OCI-LY3 (cell line): ENCODE data around the gene AZU1.

Experiments used
- H2AFZ ChIP-seq: fragments of 200-600, 300-600 bp; shearing (Covaris generic); 2 replicates; pipeline ENCODE4 v1.6.0; 2014; ENCODE audit warnings: antibody characterized with exemption, low read depth, low read length
- H3K27ac ChIP-seq: fragments of 200-600, 300-600 bp; sonication (generic); 2 replicates; pipeline ENCODE4 v1.5.1; 2014; ENCODE audit warnings: mild to moderate bottlenecking, low read length, moderate library complexity, mixed read lengths
- H3K27me3 ChIP-seq: fragments of 200-600, 300-600 bp; sonication (generic); 2 replicates; pipeline ENCODE4 v1.6.1; 2014; ENCODE audit warnings: low read depth, low read length, mixed read lengths
- H3K36me3 ChIP-seq: fragments of 200-600, 300-600 bp; sonication (generic); replicated peaks from 2 replicates; pipeline ENCODE3; 2014; ENCODE audit warnings: low read depth, low read length, mixed read lengths
- H3K4me1 ChIP-seq: fragments of 300-600, 200-600 bp; sonication (generic); 2 replicates; pipeline ENCODE4 v1.6.1; 2014; ENCODE audit warnings: low read length, mixed read lengths
- H3K4me2 ChIP-seq: fragments of 200-600, 300-600 bp; sonication (generic); 2 replicates; pipeline ENCODE4 v1.6.1; 2014; ENCODE audit warnings: low read length, mixed read lengths
- H3K4me3 ChIP-seq: fragments of 300-600, 200-600 bp; sonication (generic); 2 replicates; pipeline ENCODE4 v1.5.1; 2014; ENCODE audit warnings: antibody characterized with exemption, mild to moderate bottlenecking, low read length, moderate library complexity
- H3K79me2 ChIP-seq: fragments of 300-600, 200-600 bp; shearing (Covaris generic); 2 replicates; pipeline ENCODE4 v1.6.1; 2014; ENCODE audit warnings: mild to moderate bottlenecking, low read length, mixed read lengths
- H3K9ac ChIP-seq: fragments of 300-600, 200-600 bp; shearing (Covaris generic); 2 replicates; pipeline ENCODE4 v1.6.0; 2014; ENCODE audit warnings: mild to moderate bottlenecking, low read length, moderate library complexity
- H3K9me3 ChIP-seq: fragments of 200-600, 300-600 bp; shearing (Covaris generic); 2 replicates; pipeline ENCODE4 v1.6.1; 2014; ENCODE audit warnings: low read length, mixed read lengths; ENCODE audit not compliant: insufficient read depth
- H4K20me1 ChIP-seq: fragments of 200-600, 300-600 bp; sonication (generic); 2 replicates; pipeline ENCODE4 v1.6.1; 2016; ENCODE audit warnings: low read length, mixed read lengths; ENCODE audit not compliant: insufficient read depth
- EZH2phosphoT487 ChIP-seq: fragments of 200-600 bp; shearing (Covaris generic); IDR thresholded peaks from 2 replicates; pipeline ENCODE4 v1.6.1; 2018; ENCODE audit warnings: antibody characterized with exemption, mixed run types, low read depth
- TF ChIP-seq, protein P1 (sequence below): fragments of 200-600, 300-600 bp; sonication (generic); IDR thresholded peaks from 2 replicates; pipeline ENCODE4 v1.5.1; 2014; ENCODE audit warnings: antibody characterized with exemption, low read length, low read depth

The AZU1 gene

DNA sequence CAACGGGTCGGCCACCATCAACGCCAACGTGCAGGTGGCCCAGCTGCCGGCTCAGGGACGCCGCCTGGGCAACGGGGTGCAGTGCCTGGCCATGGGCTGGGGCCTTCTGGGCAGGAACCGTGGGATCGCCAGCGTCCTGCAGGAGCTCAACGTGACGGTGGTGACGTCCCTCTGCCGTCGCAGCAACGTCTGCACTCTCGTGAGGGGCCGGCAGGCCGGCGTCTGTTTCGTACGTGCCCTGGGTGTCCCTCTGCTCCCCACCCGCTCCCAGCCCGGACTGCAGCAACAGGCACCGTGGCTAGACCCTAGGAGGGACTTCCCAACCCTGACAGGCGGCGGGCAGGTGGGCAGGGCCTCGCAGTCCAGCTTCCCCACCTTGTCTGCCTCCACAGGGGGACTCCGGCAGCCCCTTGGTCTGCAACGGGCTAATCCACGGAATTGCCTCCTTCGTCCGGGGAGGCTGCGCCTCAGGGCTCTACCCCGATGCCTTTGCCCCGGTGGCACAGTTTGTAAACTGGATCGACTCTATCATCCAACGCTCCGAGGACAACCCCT, 28.0 kb downstream of the AZU1 start:
- Histone ChIP-seq H3K27me3 (0 out of 2 replicates have a peak, but pooled peaks cover 4% of the 10 kb centered on the region), H3K79me2 (no peaks in the 10 kb centered on the region), H3K36me3 (no peaks in the 10 kb centered on the region), H4K20me1 (no peaks in the 10 kb centered on the region), H3K4me1 (no peaks in the 10 kb centered on the region), H3K9me3 (no peaks in the 10 kb centered on the region), H3K4me2 (no peak overlapping the region), H3K27ac (no peak overlapping the region), H2AFZ (no peak overlapping the region), H3K4me3 (no peak overlapping the region), H3K9ac (no peak overlapping the region)
- TF ChIP-seq EZH2phosphoT487, result no peak

DNA sequence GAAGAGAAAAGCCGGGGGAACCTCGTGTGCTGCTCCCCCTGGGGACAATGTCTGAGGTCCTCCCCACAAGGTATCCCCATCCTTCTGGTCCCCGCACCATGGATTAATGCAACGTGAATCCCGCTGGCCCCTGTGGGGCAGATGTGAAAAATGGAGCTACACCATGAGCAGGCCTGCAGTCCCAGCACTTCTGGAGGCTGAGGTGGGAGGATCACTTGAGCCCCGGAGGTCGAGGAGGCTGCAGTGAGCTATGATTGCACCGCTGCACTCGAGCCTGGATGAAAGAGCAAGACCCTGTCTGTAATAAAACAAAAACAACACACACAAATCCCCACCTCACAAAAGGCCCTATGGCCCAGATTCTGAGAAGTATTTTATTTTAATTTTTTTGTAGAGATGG, 30.6 kb downstream of the AZU1 start:
- Histone ChIP-seq H4K20me1 (no peaks in the 10 kb centered on the region), H3K4me1 (0 out of 2 replicates have a peak, but pooled peaks cover 1% of the 10 kb centered on the region), H3K9me3 (no peaks in the 10 kb centered on the region), H3K4me2 (no peak overlapping the region), H3K79me2 (no peaks in the 10 kb centered on the region), H3K27ac (no peak overlapping the region), H3K36me3 (no peaks in the 10 kb centered on the region), H3K9ac (no peak overlapping the region), H2AFZ (no peak overlapping the region), H3K4me3 (no peak overlapping the region), H3K27me3 (no peaks in the 10 kb centered on the region)
- no peak for TF ChIP-seq EZH2phosphoT487
- TF ChIP-seq, protein P1, sequence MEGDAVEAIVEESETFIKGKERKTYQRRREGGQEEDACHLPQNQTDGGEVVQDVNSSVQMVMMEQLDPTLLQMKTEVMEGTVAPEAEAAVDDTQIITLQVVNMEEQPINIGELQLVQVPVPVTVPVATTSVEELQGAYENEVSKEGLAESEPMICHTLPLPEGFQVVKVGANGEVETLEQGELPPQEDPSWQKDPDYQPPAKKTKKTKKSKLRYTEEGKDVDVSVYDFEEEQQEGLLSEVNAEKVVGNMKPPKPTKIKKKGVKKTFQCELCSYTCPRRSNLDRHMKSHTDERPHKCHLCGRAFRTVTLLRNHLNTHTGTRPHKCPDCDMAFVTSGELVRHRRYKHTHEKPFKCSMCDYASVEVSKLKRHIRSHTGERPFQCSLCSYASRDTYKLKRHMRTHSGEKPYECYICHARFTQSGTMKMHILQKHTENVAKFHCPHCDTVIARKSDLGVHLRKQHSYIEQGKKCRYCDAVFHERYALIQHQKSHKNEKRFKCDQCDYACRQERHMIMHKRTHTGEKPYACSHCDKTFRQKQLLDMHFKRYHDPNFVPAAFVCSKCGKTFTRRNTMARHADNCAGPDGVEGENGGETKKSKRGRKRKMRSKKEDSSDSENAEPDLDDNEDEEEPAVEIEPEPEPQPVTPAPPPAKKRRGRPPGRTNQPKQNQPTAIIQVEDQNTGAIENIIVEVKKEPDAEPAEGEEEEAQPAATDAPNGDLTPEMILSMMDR, result no peak

DNA sequence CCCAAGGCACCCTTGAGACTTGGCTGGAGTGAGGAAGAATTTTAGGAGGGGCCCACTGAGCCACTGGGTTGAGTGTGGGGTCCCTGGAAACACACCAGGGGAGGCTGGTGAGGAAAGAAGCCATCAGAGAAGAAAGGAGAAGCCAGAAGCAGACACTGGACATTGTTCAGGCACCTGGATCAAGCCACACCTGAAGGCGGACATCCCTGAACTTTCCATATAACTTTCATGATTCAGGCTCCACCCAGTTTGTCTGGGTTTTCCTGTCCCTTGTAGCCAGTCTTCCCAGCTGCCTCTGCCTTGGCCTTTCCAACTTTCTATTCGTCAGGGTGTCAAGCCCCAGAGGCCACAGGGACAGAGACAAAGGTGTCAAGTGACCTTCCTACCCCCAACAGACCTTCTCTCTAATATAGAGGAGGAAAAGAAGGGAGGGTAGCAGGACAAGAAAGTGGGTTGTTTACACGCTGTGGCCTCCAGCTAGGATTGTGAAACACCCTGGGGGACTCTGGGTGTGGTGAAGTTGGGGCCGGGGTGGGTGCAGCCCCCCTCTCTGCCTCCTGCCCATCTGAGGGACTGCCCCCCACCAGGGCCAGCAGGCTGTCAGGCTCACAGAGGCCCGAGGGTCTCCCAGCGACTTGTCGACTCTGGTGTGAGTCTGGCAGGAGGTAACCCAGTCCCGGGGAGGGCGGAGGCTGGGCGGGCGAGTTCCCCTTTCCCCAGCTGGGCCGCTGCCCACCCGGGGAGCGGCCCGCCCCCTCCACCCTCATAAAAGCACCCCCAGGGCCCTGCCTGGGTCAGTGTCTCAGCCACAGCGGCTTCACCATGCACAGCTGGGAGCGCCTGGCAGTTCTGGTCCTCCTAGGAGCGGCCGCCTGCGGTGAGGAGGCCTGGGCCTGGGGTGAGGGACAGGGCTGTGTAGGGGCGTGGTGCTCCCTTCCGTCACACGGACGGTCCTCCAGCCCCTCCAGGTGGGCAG, 31.5 kb downstream of the AZU1 start, which contains the start of gene CFD:
TSS of gene CFD (plus strand) at position 797 of the 976 bp plus-strand sequence. CDS start at position 823, 26 bp downstream.
- TF ChIP-seq, protein P1, result no peak
- no peak for TF ChIP-seq EZH2phosphoT487
- Histone ChIP-seq H3K27me3 (no peaks in the 10 kb centered on the region), H3K4me2 (no peak within 1 kb of the TSS), H3K4me1 (peaks cover 9% of the 10 kb centered on the region), H3K27ac (no peak within 1 kb of the TSS), H3K36me3 (no peaks in the 10 kb centered on the region), H3K79me2 (no peaks in the 10 kb centered on the region), H3K9me3 (no peaks in the 10 kb centered on the region), H4K20me1 (no peaks in the 10 kb centered on the region), H2AFZ (no peak within 1 kb of the TSS), H3K9ac (no peak within 1 kb of the TSS), H3K4me3 (no peak within 1 kb of the TSS)

DNA sequence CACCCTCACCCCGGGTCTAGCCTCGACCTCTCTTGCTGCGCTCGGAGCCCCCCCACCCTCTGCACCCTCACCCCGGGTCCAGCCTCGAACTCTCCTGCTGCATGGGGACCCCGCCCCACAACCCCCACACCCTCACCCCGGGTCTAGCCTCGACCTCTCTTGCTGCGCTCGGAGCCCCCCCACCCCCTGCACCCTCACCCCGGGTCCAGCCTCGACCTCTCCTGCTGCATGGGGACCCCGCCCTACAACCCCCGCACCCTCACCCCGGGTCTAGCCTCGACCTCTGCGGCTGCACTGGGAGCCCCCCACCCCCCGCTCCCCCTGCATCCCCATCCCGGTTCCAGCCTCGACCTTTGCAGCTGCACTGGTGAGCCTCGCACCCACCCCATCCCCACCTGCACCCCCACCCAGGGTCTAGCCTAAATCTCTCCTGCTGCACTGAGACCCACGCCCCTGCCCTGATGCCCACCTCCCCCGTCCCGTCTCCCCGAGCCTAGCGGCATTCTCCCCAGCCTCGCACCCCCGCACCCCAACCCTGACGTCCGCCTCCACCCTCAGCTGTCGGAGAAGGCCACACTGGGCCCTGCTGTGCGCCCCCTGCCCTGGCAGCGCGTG, 33.6 kb downstream of the AZU1 start:
- no peaks in the 10 kb centered on the region for H3K79me2 ChIP-seq
- TF ChIP-seq, protein P1, result no peak
- no peak for TF ChIP-seq EZH2phosphoT487
- H4K20me1 ChIP-seq, result no peaks in the 10 kb centered on the region
- peaks cover 20% of the 10 kb centered on the region for H3K4me1 ChIP-seq
- no peak overlapping the region for H3K9ac ChIP-seq
- no peak overlapping the region for H3K27ac ChIP-seq
- no peaks in the 10 kb centered on the region for H3K27me3 ChIP-seq
- H3K4me2 ChIP-seq, result no peak overlapping the region
- no peak overlapping the region for H2AFZ ChIP-seq
- peaks cover 3% of the 10 kb centered on the region for H3K36me3 ChIP-seq
- H3K4me3 ChIP-seq, result no peak overlapping the region
- H3K9me3 ChIP-seq, result no peaks in the 10 kb centered on the region
